HEK293 (cell line): ENCODE measurements around the gene EFHD1.

Experiments used
- CTCF ChIA-PET: fragments of 350-600 bp; formaldehyde crosslinking; extraction: SDS; loops from one replicate; lab custom pipeline; 2021; ENCODE audit warnings: antibody characterized with exemption; lab: Yijun Ruan, JAX
- POLR2A ChIA-PET: fragments of 300-600 bp; formaldehyde crosslinking; extraction: SDS; loops from one replicate; lab custom pipeline; 2020; ENCODE audit warnings: antibody characterized with exemption, inconsistent platforms; lab: Yijun Ruan, JAX
- H3K27ac ChIP-seq: fragments of 200-500 bp; sonication (Bioruptor generic); 2 replicates; pipeline ENCODE4 v1.5.1; 2014; ENCODE audit warnings: low read depth, low read length, control low read depth, inconsistent platforms; ENCODE audit errors: extremely low read depth
- H3K36me3 ChIP-seq, 2 experiments: fragments of 200-500 bp in 1 of 2; sonication (Bioruptor generic) in 1 of 2; 1 replicate in 1 of 2; 2 replicates in 1 of 2; pipeline ENCODE4 v1.5.1; 2014 to 2017; ENCODE audit warnings: inconsistent platforms in 2 of 2, low read length in 2 of 2; ENCODE audit not compliant: control insufficient read depth in 2 of 2, insufficient read depth in 1 of 2
- H3K4me1 ChIP-seq: fragments of 200-500 bp; sonication (Bioruptor generic); 2 replicates; pipeline ENCODE4 v1.5.1; 2014; ENCODE audit warnings: mild to moderate bottlenecking, low read length, inconsistent platforms; ENCODE audit not compliant: control insufficient read depth, insufficient read depth
- H3K4me3 ChIP-seq: 2 replicates; pipeline ENCODE4 v1.5.1; 2011; ENCODE audit warnings: low read depth, mild to moderate bottlenecking, control low read depth, low read length, moderate library complexity
- H3K9me3 ChIP-seq: fragments of 200-500 bp; sonication (Bioruptor generic); 2 replicates; pipeline ENCODE4 v1.5.1; 2014; ENCODE audit warnings: low read depth, low read length, inconsistent platforms; ENCODE audit not compliant: control insufficient read depth, insufficient read depth
- IKZF3 ChIP-seq: fragments of 450-650 bp; IDR thresholded peaks from 2 replicates; pipeline ENCODE4 v1.5.0; 2018; ENCODE audit warnings: missing biosample characterization, mild to moderate bottlenecking, missing genetic modification characterization, moderate library complexity
- OSR2 ChIP-seq: fragments of 450-650 bp; formaldehyde crosslinking; IDR thresholded peaks from 2 replicates; pipeline ENCODE4 v1.5.1; 2016; ENCODE audit warnings: missing biosample characterization, missing genetic modification characterization
- SP7 ChIP-seq: fragments of 450-650 bp; formaldehyde crosslinking; IDR thresholded peaks from 2 replicates; pipeline ENCODE4 v1.5.1; 2016; ENCODE audit warnings: missing biosample characterization, missing genetic modification characterization
- TCF7L2 ChIP-seq: IDR thresholded peaks from 2 replicates; pipeline ENCODE4 v1.6.1; 2011; ENCODE audit warnings: low read depth, mild to moderate bottlenecking, inconsistent platforms, low read length, moderate library complexity, borderline replicate concordance
- TRIM28 ChIP-seq: IDR thresholded peaks from 2 replicates; pipeline ENCODE4 v1.6.1; 2011; ENCODE audit warnings: low read length, control low read depth, borderline replicate concordance
- ZBTB17 ChIP-seq: fragments of 450-650 bp; formaldehyde crosslinking; IDR thresholded peaks from 2 replicates; pipeline ENCODE4 v1.5.1; 2016; ENCODE audit warnings: missing biosample characterization, missing genetic modification characterization
- ZIC2 ChIP-seq: fragments of 450-650 bp; formaldehyde crosslinking; IDR thresholded peaks from 2 replicates; pipeline ENCODE4 v1.5.1; 2016; ENCODE audit warnings: missing biosample characterization, missing genetic modification characterization
- ZNF202 ChIP-seq: fragments of 450-650 bp; formaldehyde crosslinking; IDR thresholded peaks from 2 replicates; pipeline ENCODE4 v1.5.1; 2016; ENCODE audit warnings: missing biosample characterization, missing genetic modification characterization, borderline replicate concordance
- ZNF214 ChIP-seq: fragments of 450-650 bp; formaldehyde crosslinking; IDR thresholded peaks from 2 replicates; pipeline ENCODE4 v1.5.1; 2017; ENCODE audit warnings: missing biosample characterization, mild to moderate bottlenecking, missing genetic modification characterization, borderline replicate concordance
- ZNF350 ChIP-seq: fragments of 450-650 bp; formaldehyde crosslinking; IDR thresholded peaks from 2 replicates; pipeline ENCODE4 v1.5.0; 2017; ENCODE audit warnings: missing biosample characterization, mild to moderate bottlenecking, missing genetic modification characterization
- ZNF473 ChIP-seq: fragments of 450-650 bp; formaldehyde crosslinking; IDR thresholded peaks from 2 replicates; pipeline ENCODE4 v1.5.1; 2017; ENCODE audit warnings: missing biosample characterization, missing genetic modification characterization
- ZNF548 ChIP-seq: fragments of 450-650 bp; formaldehyde crosslinking; IDR thresholded peaks from 2 replicates; pipeline ENCODE4 v1.5.1; 2016; ENCODE audit warnings: missing biosample characterization, missing genetic modification characterization
- ZNF561 ChIP-seq: fragments of 450-650 bp; IDR thresholded peaks from 2 replicates; pipeline ENCODE4 v1.5.1; 2018; ENCODE audit warnings: missing biosample characterization, missing genetic modification characterization, borderline replicate concordance
- ZNF585B ChIP-seq: fragments of 450-650 bp; formaldehyde crosslinking; IDR thresholded peaks from 2 replicates; pipeline ENCODE4 v1.5.1; 2016; ENCODE audit warnings: missing biosample characterization, missing genetic modification characterization
- ZNF610 ChIP-seq: fragments of 450-650 bp; formaldehyde crosslinking; IDR thresholded peaks from 2 replicates; pipeline ENCODE4 v1.5.1; 2016; ENCODE audit warnings: missing biosample characterization, missing genetic modification characterization, borderline replicate concordance
- TF ChIP-seq, protein P1 (sequence below): fragments of 450-650 bp; formaldehyde crosslinking; IDR thresholded peaks from 2 replicates; pipeline ENCODE4 v1.5.1; 2016; ENCODE audit warnings: missing biosample characterization, missing genetic modification characterization
- TF ChIP-seq, protein P2 (sequence below): fragments of 450-650 bp; formaldehyde crosslinking; IDR thresholded peaks from 2 replicates; pipeline ENCODE4 v1.5.1; 2016; ENCODE audit warnings: missing biosample characterization, missing genetic modification characterization
- TF ChIP-seq, protein P3 (sequence below): IDR thresholded peaks from 2 replicates; pipeline ENCODE4 v1.6.1; 2011; ENCODE audit warnings: mild to moderate bottlenecking, low read depth, low read length, borderline replicate concordance
- TF ChIP-seq, protein P4 (sequence below): fragments of 450-650 bp; formaldehyde crosslinking; IDR thresholded peaks from 2 replicates; pipeline ENCODE4 v1.5.1; 2017; ENCODE audit warnings: missing biosample characterization, missing genetic modification characterization
- TF ChIP-seq, protein P5 (sequence below): fragments of 450-650 bp; formaldehyde crosslinking; IDR thresholded peaks from 2 replicates; pipeline ENCODE4 v1.5.1; 2017; ENCODE audit warnings: missing biosample characterization, missing genetic modification characterization
- TF ChIP-seq, protein P6 (sequence below): fragments of 450-650 bp; formaldehyde crosslinking; IDR thresholded peaks from 2 replicates; pipeline ENCODE4 v1.5.1; 2016; ENCODE audit warnings: missing biosample characterization, missing genetic modification characterization
- TF ChIP-seq, protein P7 (sequence below): fragments of 450-650 bp; formaldehyde crosslinking; IDR thresholded peaks from 2 replicates; pipeline ENCODE4 v1.5.1; 2016; ENCODE audit warnings: missing biosample characterization, missing genetic modification characterization, borderline replicate concordance
- TF ChIP-seq, protein P8 (sequence below): fragments of 450-650 bp; formaldehyde crosslinking; IDR thresholded peaks from 2 replicates; pipeline ENCODE4 v1.5.1; 2016; ENCODE audit warnings: missing biosample characterization, missing genetic modification characterization

EFHD1 gene

DNA sequence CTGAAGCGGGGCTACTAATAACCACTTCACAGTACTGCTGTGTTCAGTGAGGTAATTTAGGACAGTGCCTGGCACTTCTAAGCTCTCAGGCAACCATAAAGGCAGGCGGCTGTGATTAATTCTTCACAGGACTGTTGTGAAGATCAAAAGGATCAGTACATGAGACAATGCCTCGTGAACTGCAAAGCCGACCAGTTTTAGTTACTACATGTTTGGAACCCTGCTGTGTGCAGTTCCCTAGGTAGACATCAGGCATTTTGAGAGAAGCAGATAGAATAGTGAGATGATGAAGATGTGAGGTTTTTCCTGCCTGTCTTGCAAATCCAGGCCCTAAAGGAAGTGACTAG, 19.1 kb downstream of the EFHD1 start:
- Histone ChIP-seq H3K4me1 (peaks cover 3% of the 10 kb centered on the region; the same call in 1 of the 2 replicates), H3K36me3 (no peaks in the 10 kb centered on the region), H3K9me3 (no peaks in the 10 kb centered on the region), H3K27ac (no peak overlapping the region), H3K4me3 (no peak overlapping the region)
- peak; percentile 71; the same call in 1 of the 2 replicates for TF ChIP-seq TRIM28
- peak; percentile 90 for TF ChIP-seq TCF7L2
- TF ChIP-seq ZNF202 (tag by site-specific recombination) = no peak
- TF ChIP-seq, protein P1, sequence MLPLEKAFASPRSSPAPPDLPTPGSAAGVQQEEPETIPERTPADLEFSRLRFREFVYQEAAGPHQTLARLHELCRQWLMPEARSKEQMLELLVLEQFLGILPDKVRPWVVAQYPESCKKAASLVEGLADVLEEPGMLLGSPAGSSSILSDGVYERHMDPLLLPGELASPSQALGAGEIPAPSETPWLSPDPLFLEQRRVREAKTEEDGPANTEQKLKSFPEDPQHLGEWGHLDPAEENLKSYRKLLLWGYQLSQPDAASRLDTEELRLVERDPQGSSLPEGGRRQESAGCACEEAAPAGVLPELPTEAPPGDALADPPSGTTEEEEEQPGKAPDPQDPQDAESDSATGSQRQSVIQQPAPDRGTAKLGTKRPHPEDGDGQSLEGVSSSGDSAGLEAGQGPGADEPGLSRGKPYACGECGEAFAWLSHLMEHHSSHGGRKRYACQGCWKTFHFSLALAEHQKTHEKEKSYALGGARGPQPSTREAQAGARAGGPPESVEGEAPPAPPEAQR = no peak
- no peak for TF ChIP-seq ZNF610 (tag by site-specific recombination)
- peak; percentile 91 for TF ChIP-seq ZIC2 (tag by site-specific recombination)
- peak; percentile 66 for TF ChIP-seq ZBTB17
- TF ChIP-seq SP7 = peak; percentile 55; the same call in 1 of the 2 replicates
- TF ChIP-seq ZNF214 = no peak
- TF ChIP-seq, protein P2, sequence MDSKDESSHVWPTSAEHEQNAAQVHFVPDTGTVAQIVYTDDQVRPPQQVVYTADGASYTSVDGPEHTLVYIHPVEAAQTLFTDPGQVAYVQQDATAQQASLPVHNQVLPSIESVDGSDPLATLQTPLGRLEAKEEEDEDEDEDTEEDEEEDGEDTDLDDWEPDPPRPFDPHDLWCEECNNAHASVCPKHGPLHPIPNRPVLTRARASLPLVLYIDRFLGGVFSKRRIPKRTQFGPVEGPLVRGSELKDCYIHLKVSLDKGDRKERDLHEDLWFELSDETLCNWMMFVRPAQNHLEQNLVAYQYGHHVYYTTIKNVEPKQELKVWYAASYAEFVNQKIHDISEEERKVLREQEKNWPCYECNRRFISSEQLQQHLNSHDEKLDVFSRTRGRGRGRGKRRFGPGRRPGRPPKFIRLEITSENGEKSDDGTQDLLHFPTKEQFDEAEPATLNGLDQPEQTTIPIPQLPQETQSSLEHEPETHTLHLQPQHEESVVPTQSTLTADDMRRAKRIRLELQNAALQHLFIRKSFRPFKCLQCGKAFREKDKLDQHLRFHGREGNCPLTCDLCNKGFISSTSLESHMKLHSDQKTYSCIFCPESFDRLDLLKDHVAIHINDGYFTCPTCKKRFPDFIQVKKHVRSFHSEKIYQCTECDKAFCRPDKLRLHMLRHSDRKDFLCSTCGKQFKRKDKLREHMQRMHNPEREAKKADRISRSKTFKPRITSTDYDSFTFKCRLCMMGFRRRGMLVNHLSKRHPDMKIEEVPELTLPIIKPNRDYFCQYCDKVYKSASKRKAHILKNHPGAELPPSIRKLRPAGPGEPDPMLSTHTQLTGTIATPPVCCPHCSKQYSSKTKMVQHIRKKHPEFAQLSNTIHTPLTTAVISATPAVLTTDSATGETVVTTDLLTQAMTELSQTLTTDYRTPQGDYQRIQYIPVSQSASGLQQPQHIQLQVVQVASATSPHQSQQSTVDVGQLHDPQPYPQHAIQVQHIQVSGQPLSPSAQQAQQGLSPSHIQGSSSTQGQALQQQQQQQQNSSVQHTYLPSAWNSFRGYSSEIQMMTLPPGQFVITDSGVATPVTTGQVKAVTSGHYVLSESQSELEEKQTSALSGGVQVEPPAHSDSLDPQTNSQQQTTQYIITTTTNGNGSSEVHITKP (tag by site-specific recombination) = no peak
- TF ChIP-seq, protein P3, sequence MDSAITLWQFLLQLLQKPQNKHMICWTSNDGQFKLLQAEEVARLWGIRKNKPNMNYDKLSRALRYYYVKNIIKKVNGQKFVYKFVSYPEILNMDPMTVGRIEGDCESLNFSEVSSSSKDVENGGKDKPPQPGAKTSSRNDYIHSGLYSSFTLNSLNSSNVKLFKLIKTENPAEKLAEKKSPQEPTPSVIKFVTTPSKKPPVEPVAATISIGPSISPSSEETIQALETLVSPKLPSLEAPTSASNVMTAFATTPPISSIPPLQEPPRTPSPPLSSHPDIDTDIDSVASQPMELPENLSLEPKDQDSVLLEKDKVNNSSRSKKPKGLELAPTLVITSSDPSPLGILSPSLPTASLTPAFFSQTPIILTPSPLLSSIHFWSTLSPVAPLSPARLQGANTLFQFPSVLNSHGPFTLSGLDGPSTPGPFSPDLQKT = no peak
- TF ChIP-seq OSR2 (tag by site-specific recombination) = peak; percentile 61
- TF ChIP-seq, protein P4, sequence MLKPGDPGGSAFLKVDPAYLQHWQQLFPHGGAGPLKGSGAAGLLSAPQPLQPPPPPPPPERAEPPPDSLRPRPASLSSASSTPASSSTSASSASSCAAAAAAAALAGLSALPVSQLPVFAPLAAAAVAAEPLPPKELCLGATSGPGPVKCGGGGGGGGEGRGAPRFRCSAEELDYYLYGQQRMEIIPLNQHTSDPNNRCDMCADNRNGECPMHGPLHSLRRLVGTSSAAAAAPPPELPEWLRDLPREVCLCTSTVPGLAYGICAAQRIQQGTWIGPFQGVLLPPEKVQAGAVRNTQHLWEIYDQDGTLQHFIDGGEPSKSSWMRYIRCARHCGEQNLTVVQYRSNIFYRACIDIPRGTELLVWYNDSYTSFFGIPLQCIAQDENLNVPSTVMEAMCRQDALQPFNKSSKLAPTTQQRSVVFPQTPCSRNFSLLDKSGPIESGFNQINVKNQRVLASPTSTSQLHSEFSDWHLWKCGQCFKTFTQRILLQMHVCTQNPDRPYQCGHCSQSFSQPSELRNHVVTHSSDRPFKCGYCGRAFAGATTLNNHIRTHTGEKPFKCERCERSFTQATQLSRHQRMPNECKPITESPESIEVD (tag by site-specific recombination) = peak; percentile 53; the same call in 1 of the 2 replicates
- CTCF ChIA-PET = interaction anchor here (0.5 to 0.8 kb wide), 2 partner anchors 47 to 97 kb away, joined by 3 to 7 read pairs; no protein-coding TSS in a partner anchor
- POLR2A ChIA-PET = interaction anchor here (1.1 to 1.3 kb wide), 2 partner anchors 10 to 19 kb away, joined by 3 to 4 read pairs; partner anchors contain the start of gene EFHD1

DNA sequence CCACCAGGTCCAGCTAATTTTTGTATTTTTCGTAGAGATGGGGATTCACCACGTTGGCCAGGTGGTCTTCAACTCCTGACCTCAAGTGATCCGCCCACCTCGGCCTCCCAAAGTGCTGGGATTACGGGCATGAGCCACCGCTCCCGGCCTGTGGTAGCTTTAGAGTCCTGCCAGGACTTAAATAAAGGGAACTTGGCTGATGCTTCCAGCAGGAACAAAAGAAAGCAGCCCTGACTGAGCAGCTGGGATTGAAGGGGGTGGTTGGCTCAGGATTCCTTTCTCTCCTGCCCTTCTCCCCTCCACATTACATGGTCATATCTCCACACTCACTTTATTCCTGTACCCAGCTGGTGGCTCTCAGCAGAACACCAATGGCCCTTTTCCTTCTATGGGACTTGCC, 20.0 kb downstream of the EFHD1 start:
- ChIA-PET POLR2A (interaction anchor here (1.1 kb wide), 1 partner anchor 11 kb away, joined by 3 read pairs; no protein-coding TSS in a partner anchor), CTCF (interaction anchor here (0.8 to 1.1 kb wide), 2 partner anchors 42 to 55 kb away, joined by 3 read pairs; no protein-coding TSS in a partner anchor)
- H3K4me1 ChIP-seq = peaks cover 3% of the 10 kb centered on the region; the same call in 1 of the 2 replicates
- no peaks in the 10 kb centered on the region for H3K9me3 ChIP-seq
- H3K36me3 ChIP-seq = no peaks in the 10 kb centered on the region
- no peak overlapping the region for H3K4me3 ChIP-seq
- H3K27ac ChIP-seq = no peak overlapping the region
- no peak for TF ChIP-seq ZNF561
- no peak for TF ChIP-seq ZNF585B (tag by site-specific recombination)
- TF ChIP-seq, protein P5, sequence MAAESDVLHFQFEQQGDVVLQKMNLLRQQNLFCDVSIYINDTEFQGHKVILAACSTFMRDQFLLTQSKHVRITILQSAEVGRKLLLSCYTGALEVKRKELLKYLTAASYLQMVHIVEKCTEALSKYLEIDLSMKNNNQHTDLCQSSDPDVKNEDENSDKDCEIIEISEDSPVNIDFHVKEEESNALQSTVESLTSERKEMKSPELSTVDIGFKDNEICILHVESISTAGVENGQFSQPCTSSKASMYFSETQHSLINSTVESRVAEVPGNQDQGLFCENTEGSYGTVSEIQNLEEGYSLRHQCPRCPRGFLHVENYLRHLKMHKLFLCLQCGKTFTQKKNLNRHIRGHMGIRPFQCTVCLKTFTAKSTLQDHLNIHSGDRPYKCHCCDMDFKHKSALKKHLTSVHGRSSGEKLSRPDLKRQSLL (tag by site-specific recombination) = no peak
- TF ChIP-seq ZNF350 (tag by site-specific recombination) = no peak
- TF ChIP-seq, protein P6, sequence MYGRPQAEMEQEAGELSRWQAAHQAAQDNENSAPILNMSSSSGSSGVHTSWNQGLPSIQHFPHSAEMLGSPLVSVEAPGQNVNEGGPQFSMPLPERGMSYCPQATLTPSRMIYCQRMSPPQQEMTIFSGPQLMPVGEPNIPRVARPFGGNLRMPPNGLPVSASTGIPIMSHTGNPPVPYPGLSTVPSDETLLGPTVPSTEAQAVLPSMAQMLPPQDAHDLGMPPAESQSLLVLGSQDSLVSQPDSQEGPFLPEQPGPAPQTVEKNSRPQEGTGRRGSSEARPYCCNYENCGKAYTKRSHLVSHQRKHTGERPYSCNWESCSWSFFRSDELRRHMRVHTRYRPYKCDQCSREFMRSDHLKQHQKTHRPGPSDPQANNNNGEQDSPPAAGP (tag by site-specific recombination) = no peak
- TF ChIP-seq ZNF473 (tag by site-specific recombination) = no peak
- TF ChIP-seq IKZF3 (tag by site-specific recombination) = no peak
- TF ChIP-seq, protein P7, sequence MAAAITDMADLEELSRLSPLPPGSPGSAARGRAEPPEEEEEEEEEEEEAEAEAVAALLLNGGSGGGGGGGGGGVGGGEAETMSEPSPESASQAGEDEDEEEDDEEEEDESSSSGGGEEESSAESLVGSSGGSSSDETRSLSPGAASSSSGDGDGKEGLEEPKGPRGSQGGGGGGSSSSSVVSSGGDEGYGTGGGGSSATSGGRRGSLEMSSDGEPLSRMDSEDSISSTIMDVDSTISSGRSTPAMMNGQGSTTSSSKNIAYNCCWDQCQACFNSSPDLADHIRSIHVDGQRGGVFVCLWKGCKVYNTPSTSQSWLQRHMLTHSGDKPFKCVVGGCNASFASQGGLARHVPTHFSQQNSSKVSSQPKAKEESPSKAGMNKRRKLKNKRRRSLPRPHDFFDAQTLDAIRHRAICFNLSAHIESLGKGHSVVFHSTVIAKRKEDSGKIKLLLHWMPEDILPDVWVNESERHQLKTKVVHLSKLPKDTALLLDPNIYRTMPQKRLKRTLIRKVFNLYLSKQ = no peak
- no peak for TF ChIP-seq ZNF548 (tag by site-specific recombination)
- TF ChIP-seq, protein P8, sequence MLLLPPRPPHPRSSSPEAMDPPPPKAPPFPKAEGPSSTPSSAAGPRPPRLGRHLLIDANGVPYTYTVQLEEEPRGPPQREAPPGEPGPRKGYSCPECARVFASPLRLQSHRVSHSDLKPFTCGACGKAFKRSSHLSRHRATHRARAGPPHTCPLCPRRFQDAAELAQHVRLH = no peak
